MCF 10A (cell line): ENCODE results near the gene TEK. TPM values are rescaled to one million over a fixed set of nuclear protein-coding genes. Genes with fewer than 3 reads are reported as not detected.

Source experiments
- BruUV-seq: library from RNA; stranded (reverse); fragments of 400-500 nt; replicated peaks from 2 replicates; lab custom pipeline; 2021; lab: Mats Ljungman, UMichigan
- CTCF ChIA-PET: fragments of 300-600 bp; sonication (Branson Sonifier 250); formaldehyde crosslinking; extraction: SDS; loops from one replicate; lab custom pipeline; 2021; ENCODE audit warnings: antibody characterized with exemption, inconsistent platforms; lab: Yijun Ruan, JAX
- POLR2A ChIA-PET: fragments of 300-600, 350-650 bp; sonication (Branson Sonifier 250); formaldehyde crosslinking; extraction: SDS; loops from one replicate; lab custom pipeline; 2020; ENCODE audit warnings: antibody characterized with exemption, inconsistent platforms; lab: Yijun Ruan, JAX
- DNase-seq: peaks from one replicate; pipeline ENCODE4 v3.0.0-alpha.2; 2018; ENCODE audit not compliant: unreplicated experiment
- H3K27ac Mint-ChIP-seq: one replicate; pipeline ENCODE4 v1.8.0; 2022; ENCODE audit warnings: mild to moderate bottlenecking, low read depth, mixed read lengths; ENCODE audit not compliant: unreplicated experiment
- H3K27me3 Mint-ChIP-seq: one replicate; pipeline ENCODE4 v1.8.0; 2022; ENCODE audit warnings: mixed read lengths; ENCODE audit not compliant: insufficient read depth, unreplicated experiment
- H3K36me3 Mint-ChIP-seq: one replicate; pipeline ENCODE4 v1.8.0; 2022; ENCODE audit warnings: mild to moderate bottlenecking, moderate library complexity, mixed read lengths; ENCODE audit not compliant: insufficient read depth, unreplicated experiment
- H3K4me1 Mint-ChIP-seq: one replicate; pipeline ENCODE4 v1.8.0; 2022; ENCODE audit warnings: mixed read lengths; ENCODE audit not compliant: insufficient read depth, unreplicated experiment
- H3K4me3 Mint-ChIP-seq: one replicate; pipeline ENCODE4 v1.8.0; 2022; ENCODE audit warnings: mild to moderate bottlenecking, moderate library complexity, mixed read lengths; ENCODE audit not compliant: unreplicated experiment
- H3K9me3 Mint-ChIP-seq: one replicate; pipeline ENCODE4 v1.8.0; 2022; ENCODE audit warnings: mixed read lengths; ENCODE audit not compliant: unreplicated experiment
- CTCF ChIP-seq: fragments of 200-600 bp; IDR thresholded peaks from one replicate; pipeline ENCODE4 v1.8.0; 2022; ENCODE audit warnings: antibody characterized with exemption, mild to moderate bottlenecking; ENCODE audit not compliant: unreplicated experiment
- intact Hi-C: fragments of 100-400 bp; cut with micrococcal nuclease; formaldehyde crosslinking; loops from 2 replicates; pipeline ENCODE4 v1.14.1; 2022
- total RNA-seq: library from RNA; stranded (reverse); gene quantifications from 2 replicates; pipeline ENCODE4 v1.2.3, GENCODE V29; 2022

The TEK gene
- total RNA-seq, 1 experiment from 2014 or later = 0.91 TPM

- H3K4me3 Mint-ChIP-seq = no peak overlapping the region
- H3K4me1 Mint-ChIP-seq = peaks cover 42% of the 10 kb centered on the region
- CTCF ChIA-PET = interaction anchor here (0.7 to 1.3 kb wide), 5 partner anchors 12 to 421 kb away, joined by 3 to 4 read pairs (median 3); no protein-coding TSS in a partner anchor
- BruUV-seq = no TSS peak
- no peaks in the 10 kb centered on the region for H3K36me3 Mint-ChIP-seq
- peak overlapping the region; percentile 78 for H3K27ac Mint-ChIP-seq
- TF ChIP-seq CTCF = no peak
- POLR2A ChIA-PET = interaction anchor here (0.5 to 2.5 kb wide), 11 partner anchors 10 to 136 kb away, joined by 3 to 32 read pairs (median 3); no protein-coding TSS in a partner anchor
- intact Hi-C loops = loop anchor here (10.0 kb wide), 1 partner anchor 149 kb away; no protein-coding TSS in a partner anchor
- H3K27me3 Mint-ChIP-seq = no peaks in the 10 kb centered on the region
- peak; percentile 39 for DNase-seq
- H3K9me3 Mint-ChIP-seq = no peaks in the 10 kb centered on the region
Measured at GRCh38 chr9:27125936-27126335, 16.9 kb downstream of the TEK start.

- no peaks in the 10 kb centered on the region for H3K27me3 Mint-ChIP-seq
- no peak overlapping the region for H3K27ac Mint-ChIP-seq
- H3K4me1 Mint-ChIP-seq = peaks cover 42% of the 10 kb centered on the region
- no peak for TF ChIP-seq CTCF
- no peak overlapping the region for H3K4me3 Mint-ChIP-seq
- no peaks in the 10 kb centered on the region for H3K9me3 Mint-ChIP-seq
- intact Hi-C loops = loop anchor here (10.0 kb wide), 1 partner anchor 148 kb away; no protein-coding TSS in a partner anchor
- CTCF ChIA-PET = interaction anchor here (0.6 to 1.2 kb wide), 2 partner anchors 107 to 146 kb away, joined by 3 to 4 read pairs; no protein-coding TSS in a partner anchor
- POLR2A ChIA-PET = interaction anchor here (1.0 to 2.5 kb wide), 4 partner anchors 31 to 69 kb away, joined by 3 to 32 read pairs (median 8); no protein-coding TSS in a partner anchor
- no TSS peak for BruUV-seq
- no peak for DNase-seq
- no peaks in the 10 kb centered on the region for H3K36me3 Mint-ChIP-seq
Measured at GRCh38 chr9:27126670-27127069, 17.6 kb downstream of the TEK start.

- TF ChIP-seq CTCF = no peak
- BruUV-seq = no TSS peak
- no peaks in the 10 kb centered on the region for H3K27me3 Mint-ChIP-seq
- H3K9me3 Mint-ChIP-seq = no peaks in the 10 kb centered on the region
- intact Hi-C loops = loop anchor here (10.0 kb wide), 1 partner anchor 146 kb away; no protein-coding TSS in a partner anchor
- H3K27ac Mint-ChIP-seq = no peak overlapping the region
- H3K36me3 Mint-ChIP-seq = no peaks in the 10 kb centered on the region
- no peak overlapping the region for H3K4me3 Mint-ChIP-seq
- no peak for DNase-seq
- H3K4me1 Mint-ChIP-seq = peaks cover 29% of the 10 kb centered on the region
- ChIA-PET POLR2A (no interaction called here), CTCF (no interaction called here)
Measured at GRCh38 chr9:27129221-27129620, 20.2 kb downstream of the TEK start.

GRCh38 chr9:27131731-27132130, 22.7 kb downstream of the TEK start:
- Mint-ChIP-seq H3K4me1 (peaks cover 6% of the 10 kb centered on the region), H3K27ac (no peak overlapping the region), H3K27me3 (no peaks in the 10 kb centered on the region), H3K36me3 (no peaks in the 10 kb centered on the region), H3K4me3 (no peak overlapping the region), H3K9me3 (no peaks in the 10 kb centered on the region)
- BruUV-seq = no TSS peak
- ChIA-PET CTCF (interaction anchor here (0.7 kb wide), 1 partner anchor 64 kb away, joined by 5 read pairs; no protein-coding TSS in a partner anchor), POLR2A (no interaction called here)
- DNase-seq = no peak
- intact Hi-C loops = no loop called here
- TF ChIP-seq CTCF = no peak
